ENCODE results near the gene RCCD1.

Gene RCCD1

GRCh38 chr15:90991587-90992285, 37.1 kb downstream of the RCCD1 start:
- TF ChIP-seq, protein P1, sequence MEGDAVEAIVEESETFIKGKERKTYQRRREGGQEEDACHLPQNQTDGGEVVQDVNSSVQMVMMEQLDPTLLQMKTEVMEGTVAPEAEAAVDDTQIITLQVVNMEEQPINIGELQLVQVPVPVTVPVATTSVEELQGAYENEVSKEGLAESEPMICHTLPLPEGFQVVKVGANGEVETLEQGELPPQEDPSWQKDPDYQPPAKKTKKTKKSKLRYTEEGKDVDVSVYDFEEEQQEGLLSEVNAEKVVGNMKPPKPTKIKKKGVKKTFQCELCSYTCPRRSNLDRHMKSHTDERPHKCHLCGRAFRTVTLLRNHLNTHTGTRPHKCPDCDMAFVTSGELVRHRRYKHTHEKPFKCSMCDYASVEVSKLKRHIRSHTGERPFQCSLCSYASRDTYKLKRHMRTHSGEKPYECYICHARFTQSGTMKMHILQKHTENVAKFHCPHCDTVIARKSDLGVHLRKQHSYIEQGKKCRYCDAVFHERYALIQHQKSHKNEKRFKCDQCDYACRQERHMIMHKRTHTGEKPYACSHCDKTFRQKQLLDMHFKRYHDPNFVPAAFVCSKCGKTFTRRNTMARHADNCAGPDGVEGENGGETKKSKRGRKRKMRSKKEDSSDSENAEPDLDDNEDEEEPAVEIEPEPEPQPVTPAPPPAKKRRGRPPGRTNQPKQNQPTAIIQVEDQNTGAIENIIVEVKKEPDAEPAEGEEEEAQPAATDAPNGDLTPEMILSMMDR (IDR thresholded peaks at IDR 0.05; ENCODE audit: extremely low read depth, missing control alignments), result no peak
- no peak for DNase-seq (ENCODE audit: low spot score)

DNA sequence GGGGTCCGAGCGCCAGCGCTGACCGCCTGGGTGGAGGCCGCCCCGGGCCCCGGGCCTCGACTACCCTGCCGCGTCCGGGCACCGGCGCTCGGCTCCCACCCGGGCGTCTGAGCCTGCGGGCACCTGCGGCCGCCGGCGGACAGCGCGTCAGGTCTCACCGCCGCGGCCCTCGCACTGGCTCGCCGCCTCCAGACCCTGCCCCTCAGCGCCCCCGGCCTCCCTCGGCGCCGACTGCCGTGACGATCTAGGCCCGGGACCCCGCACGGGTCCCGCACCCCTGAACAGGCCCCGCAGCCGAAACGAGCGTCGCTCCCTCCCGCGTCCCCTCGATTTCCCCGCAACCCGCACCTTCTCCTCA, 39.4 kb downstream of the RCCD1 start:
- DNase-seq (ENCODE audit: low spot score), result peak; percentile 44
- TF ChIP-seq, protein P1 (IDR thresholded peaks at IDR 0.05; ENCODE audit: extremely low read depth, missing control alignments), result no peak

GRCh38 chr15:90994417-90995311, 40.0 kb downstream of the RCCD1 start, which contains the start of gene PRC1:
Gene PRC1 (minus strand): TSS chr15:90994535. CDS start chr15:90994417, 118 bp downstream.
- TF ChIP-seq, protein P1 (IDR thresholded peaks at IDR 0.05; ENCODE audit: extremely low read depth, missing control alignments), result no peak
- peak; percentile 99 for DNase-seq (ENCODE audit: low spot score)

DNA sequence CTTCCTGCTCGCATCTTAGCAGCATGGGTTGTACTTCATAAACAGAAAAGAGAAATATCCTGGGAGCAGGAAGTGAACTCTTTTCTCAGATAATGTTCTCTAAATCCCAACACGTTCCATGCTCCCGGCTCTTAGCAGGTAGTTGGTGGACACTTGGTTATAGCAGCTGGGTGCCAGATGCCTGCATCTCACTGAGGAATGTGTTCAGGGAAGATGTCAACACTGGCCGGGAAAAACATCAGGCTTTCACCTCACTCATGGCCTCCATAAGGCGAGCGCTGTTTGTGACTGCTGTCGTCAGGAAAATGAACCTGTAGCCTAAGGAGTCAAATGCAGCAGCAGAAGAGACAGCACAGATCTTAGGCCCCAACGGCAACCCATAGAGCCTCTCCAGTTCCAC, 44.1 kb downstream of the RCCD1 start:
- TF ChIP-seq, protein P1 (IDR thresholded peaks at IDR 0.05; ENCODE audit: extremely low read depth, missing control alignments), result no peak
- no peak for DNase-seq (ENCODE audit: low spot score)

GRCh38 chr15:91001209-91001608, 46.5 kb downstream of the RCCD1 start:
- TF ChIP-seq, protein P1 (IDR thresholded peaks at IDR 0.05; ENCODE audit: extremely low read depth, missing control alignments), result no peak

GRCh38 chr15:91007266-91007665, 52.6 kb downstream of the RCCD1 start:
- no peak for DNase-seq (ENCODE audit: low spot score)
- TF ChIP-seq, protein P1 (IDR thresholded peaks at IDR 0.05; ENCODE audit: extremely low read depth, missing control alignments), result no peak

More at GRCh38 chr15:91001209-91001608, 46.5 kb downstream of the RCCD1 start:
- no peak for DNase-seq (ENCODE audit: low spot score)

All from GM20000 (cell line).